PFSK-1 (cell line): ENCODE results near the gene TMEM252.

Experiments used
- FOXP2 ChIP-seq: optimal IDR thresholded peaks from 2 replicates; pipeline ENCODE3; 2011; ENCODE audit warnings: borderline replicate concordance, control low read depth, inconsistent platforms; ENCODE audit not compliant: insufficient read depth; ENCODE audit errors: extremely low read length, extremely low read depth
- POLR2AphosphoS5 ChIP-seq: IDR thresholded peaks from 2 replicates; pipeline ENCODE4 v1.6.1; 2012; ENCODE audit warnings: low read depth, mild to moderate bottlenecking, control low read depth, low read length, moderate library complexity
- REST ChIP-seq, 2 experiments: IDR thresholded peaks; 2 replicates each; pipeline versions ENCODE4 v1.6.1 to v1.8.0; 2011 to 2012; ENCODE audit warnings: low read depth in 2 of 2, low read length in 2 of 2, control low read depth in 1 of 2, inconsistent platforms in 1 of 2, mild to moderate bottlenecking in 1 of 2, moderate library complexity in 1 of 2; ENCODE audit not compliant: insufficient read depth in 1 of 2
- SIN3A ChIP-seq: IDR thresholded peaks from 2 replicates; pipeline ENCODE4 v1.6.1; 2012; ENCODE audit warnings: mild to moderate bottlenecking, low read length, moderate library complexity, borderline replicate concordance; ENCODE audit not compliant: insufficient read depth
- TAF1 ChIP-seq: IDR thresholded peaks from 2 replicates; pipeline ENCODE4 v1.6.1; 2012; ENCODE audit warnings: low read length, control low read depth, borderline replicate concordance; ENCODE audit not compliant: insufficient read depth

The TMEM252 gene

GRCh38 chr9:68536876-68537615, 3.6 kb downstream of the TMEM252 start:
- TF ChIP-seq REST (IDR thresholded peaks at IDR 0.05; ENCODE audit: insufficient read depth in 1 of 2, low read depth in 2 of 2, low read length in 2 of 2) (no peak), FOXP2 (no peak), TAF1 (no peak), SIN3A (no peak), POLR2AphosphoS5 (no peak)

GRCh38 chr9:68533678-68534077, 7.0 kb downstream of the TMEM252 start:
- TF ChIP-seq POLR2AphosphoS5, result no peak
- no peak for TF ChIP-seq TAF1
- TF ChIP-seq SIN3A, result no peak
- no peak for TF ChIP-seq FOXP2
- no peak for TF ChIP-seq REST (IDR thresholded peaks at IDR 0.05; ENCODE audit: insufficient read depth in 1 of 2, low read depth in 2 of 2, low read length in 2 of 2)

- TF ChIP-seq TAF1, result no peak
- no peak for TF ChIP-seq FOXP2
- no peak for TF ChIP-seq SIN3A
- no peak for TF ChIP-seq REST (IDR thresholded peaks at IDR 0.05; ENCODE audit: insufficient read depth in 1 of 2, low read depth in 2 of 2, low read length in 2 of 2)
- TF ChIP-seq POLR2AphosphoS5, result no peak
Observed at GRCh38 chr9:68532131-68532530, 8.6 kb downstream of the TMEM252 start.

GRCh38 chr9:68530618-68531017, 10.1 kb downstream of the TMEM252 start:
- no peak for TF ChIP-seq FOXP2
- TF ChIP-seq TAF1, result no peak
- TF ChIP-seq REST (IDR thresholded peaks at IDR 0.05; ENCODE audit: insufficient read depth in 1 of 2, low read depth in 2 of 2, low read length in 2 of 2), result no peak
- TF ChIP-seq SIN3A, result no peak
- no peak for TF ChIP-seq POLR2AphosphoS5

GRCh38 chr9:68523367-68523936, 17.2 kb downstream of the TMEM252 start:
- no peak for TF ChIP-seq REST (IDR thresholded peaks at IDR 0.05; ENCODE audit: insufficient read depth in 1 of 2, low read depth in 2 of 2, low read length in 2 of 2)
- no peak for TF ChIP-seq TAF1
- TF ChIP-seq SIN3A, result no peak
- TF ChIP-seq POLR2AphosphoS5, result no peak
- TF ChIP-seq FOXP2, result no peak
